G401 (cell line): Measurements from ENCODE around the gene ABCA1. TPM values are rescaled to one million over a fixed set of nuclear protein-coding genes. Genes with fewer than 3 reads are reported as not detected.
A peak's percentile ranks its signal among the peaks of the same experiment; 100 is the strongest.

Source experiments
- DNase-seq: peaks from one replicate; pipeline ENCODE4 v3.0.0-alpha.2; 2015; ENCODE audit warnings: low spot score
- in situ Hi-C: cut with HindIII; loops from 2 replicates; pipeline ENCODE4 v1.10.0; 2016; ENCODE audit warnings: low sequenced_read_pairs, mixed read lengths
- total RNA-seq: library from RNA; depleted of rRNA; stranded (reverse); fragments of >200 nt; shearing (Covaris generic); gene quantifications from 2 replicates; pipeline ENCODE4 v1.2.3, GENCODE V29; 2014; rRNA removed

ABCA1 gene
- total RNA-seq, 1 experiment from 2014 or later = 13.7 TPM

GRCh38 chr9:104746798-104747197 lies 181.2 kb downstream of the ABCA1 start:
- no peak for DNase-seq
- in situ Hi-C loops = no loop called here

- in situ Hi-C loops = no loop called here
- no peak for DNase-seq
These were observed 181.7 kb downstream of the ABCA1 start for GRCh38 chr9:104746285-104746684.

- in situ Hi-C loops = no loop called here
- no peak for DNase-seq
These were observed 182.1 kb downstream of the ABCA1 start for GRCh38 chr9:104745852-104746251.

- DNase-seq = peak; percentile 81
These were observed 184.5 kb downstream of the ABCA1 start for GRCh38 chr9:104743376-104743985.

GRCh38 chr9:104740621-104741020 lies 187.3 kb downstream of the ABCA1 start:
- no peak for DNase-seq
- in situ Hi-C loops = no loop called here

More at GRCh38 chr9:104743376-104743985, 184.5 kb downstream of the ABCA1 start:
- in situ Hi-C loops = no loop called here

GRCh38 chr9:104738452-104738851 lies 189.5 kb downstream of the ABCA1 start:
- in situ Hi-C loops = no loop called here

More at GRCh38 chr9:104738452-104738851, 189.5 kb downstream of the ABCA1 start:
- DNase-seq = no peak

Other genes starting within 250 kb of the ABCA1 start
- gene OR13D1, start 233.6 kb downstream of the ABCA1 start, total RNA-seq = not detected in 2 replicates
- 29.0 and 40.2 TPM in 2 replicates for gene NIPSNAP3A, start 180.5 kb downstream of the ABCA1 start, total RNA-seq
- 0.61 and 2.6 TPM in 2 replicates for gene NIPSNAP3B, start 164.0 kb downstream of the ABCA1 start, total RNA-seq